NCI-H2227 treated with DMSO at 0.1 percent for 48 hours (cell line): ENCODE results near the gene CBR4.
A peak's percentile ranks its signal among the peaks of the same experiment; 100 is the strongest.
"Not testable (repeated sequence)": the region's sequence is repeated elsewhere in the genome, so short reads cannot be mapped to it uniquely, and the experiment has no call there.

Experiments
- DNase-seq: peaks from one replicate; lab custom pipeline; 2025; lab: John Stamatoyannopoulos, UW

CBR4 gene

GRCh38 chr4:169010125-169011023 is at the start of gene CBR4:
Gene CBR4, minus strand, starts transcription at chr4:169010255. Its CDS starts 166 bp downstream, at chr4:169010089.
- peak; percentile 92 for DNase-seq

- DNase-seq = no peak
These were observed 49.5 kb upstream of the CBR4 start for GRCh38 chr4:169059306-169060211.

GRCh38 chr4:169058312-169058711 is 48.3 kb upstream of the CBR4 start:
- DNase-seq = no peak

- no peak for DNase-seq
These were observed 44.8 kb upstream of the CBR4 start for GRCh38 chr4:169054879-169055278.

- no peak for DNase-seq
These were observed 42.5 kb upstream of the CBR4 start for GRCh38 chr4:169052594-169052945.

- DNase-seq = no peak
These were observed 41.9 kb upstream of the CBR4 start for GRCh38 chr4:169051761-169052593.

GRCh38 chr4:169050881-169051760 is 41.1 kb upstream of the CBR4 start:
- DNase-seq = no peak

- DNase-seq = no peak
These were observed 40.2 kb upstream of the CBR4 start for GRCh38 chr4:169050284-169050683.

GRCh38 chr4:169048868-169049414 is 38.9 kb upstream of the CBR4 start:
- DNase-seq = no peak

GRCh38 chr4:169047956-169048355 is 37.9 kb upstream of the CBR4 start:
- DNase-seq = no peak

- DNase-seq = no peak
These were observed 36.0 kb upstream of the CBR4 start for GRCh38 chr4:169045862-169046584.

- no peak for DNase-seq
These were observed 34.8 kb upstream of the CBR4 start for GRCh38 chr4:169044714-169045447.

GRCh38 chr4:169042608-169043007 is 32.6 kb upstream of the CBR4 start:
- no peak for DNase-seq

GRCh38 chr4:169040559-169041261 is 30.7 kb upstream of the CBR4 start:
- DNase-seq = no peak

GRCh38 chr4:169039251-169039954 is 29.3 kb upstream of the CBR4 start:
- no peak for DNase-seq

- DNase-seq = no peak
These were observed 27.5 kb upstream of the CBR4 start for GRCh38 chr4:169037506-169037905.

GRCh38 chr4:169035871-169036620 is 26.0 kb upstream of the CBR4 start:
- not testable (repeated sequence) for DNase-seq
